HG02852 (cell line): ENCODE measurements around the gene NME4.
"Not testable (repeated sequence)": the region's sequence is repeated elsewhere in the genome, so short reads cannot be mapped to it uniquely, and the experiment has no call there.

Experiments
- ATAC-seq: cut with Tn5 transposase; IDR thresholded peaks from one replicate; pipeline ENCODE4 v1.9.1; 2021; ENCODE audit warnings: mild to moderate bottlenecking, moderate library complexity; ENCODE audit not compliant: unreplicated experiment

Gene NME4

GRCh38 chr16:375927-376816 lies 20.8 kb upstream of the NME4 start:
- no peak for ATAC-seq

GRCh38 chr16:376817-377418 lies 20.1 kb upstream of the NME4 start:
- no peak for ATAC-seq

- ATAC-seq: no peak
These were observed 19.5 kb upstream of the NME4 start for GRCh38 chr16:377419-377951.

- ATAC-seq: not testable (repeated sequence)
These were observed 18.7 kb upstream of the NME4 start for GRCh38 chr16:378113-378820.

GRCh38 chr16:378821-379182 lies 18.2 kb upstream of the NME4 start:
- ATAC-seq: no peak

- no peak for ATAC-seq
These were observed 17.6 kb upstream of the NME4 start for GRCh38 chr16:379183-379960.

GRCh38 chr16:379961-380761 lies 16.8 kb upstream of the NME4 start:
- ATAC-seq: no peak

GRCh38 chr16:380762-381011 lies 16.3 kb upstream of the NME4 start:
- no peak for ATAC-seq

- ATAC-seq: no peak
These were observed 15.8 kb upstream of the NME4 start for GRCh38 chr16:381012-381788.

- ATAC-seq: no peak
These were observed 14.9 kb upstream of the NME4 start, which contains the start of gene PGAP6 for GRCh38 chr16:381789-382717. TSS of gene PGAP6 (minus strand) at chr16:381978. CDS start at chr16:381821, 157 bp downstream.

- no peak for ATAC-seq
These were observed 13.5 kb upstream of the NME4 start for GRCh38 chr16:383326-384051.

GRCh38 chr16:386641-387156 lies 10.3 kb upstream of the NME4 start:
- no peak for ATAC-seq

- ATAC-seq: not testable (repeated sequence)
These were observed 9.0 kb upstream of the NME4 start for GRCh38 chr16:387761-388666.

- no peak for ATAC-seq
These were observed 7.6 kb upstream of the NME4 start for GRCh38 chr16:389352-389751.

- no peak for ATAC-seq
These were observed 5.1 kb upstream of the NME4 start for GRCh38 chr16:391885-392335.

- ATAC-seq: no peak
These were observed 4.5 kb upstream of the NME4 start for GRCh38 chr16:392450-393030.
